ENCODE measurements around the gene FAM3D.
A peak's percentile ranks its signal among the peaks of the same experiment; 100 is the strongest.
"Not testable (repeated sequence)": the region's sequence is repeated elsewhere in the genome, so short reads cannot be mapped to it uniquely, and the experiment has no call there.

FAM3D gene

DNA sequence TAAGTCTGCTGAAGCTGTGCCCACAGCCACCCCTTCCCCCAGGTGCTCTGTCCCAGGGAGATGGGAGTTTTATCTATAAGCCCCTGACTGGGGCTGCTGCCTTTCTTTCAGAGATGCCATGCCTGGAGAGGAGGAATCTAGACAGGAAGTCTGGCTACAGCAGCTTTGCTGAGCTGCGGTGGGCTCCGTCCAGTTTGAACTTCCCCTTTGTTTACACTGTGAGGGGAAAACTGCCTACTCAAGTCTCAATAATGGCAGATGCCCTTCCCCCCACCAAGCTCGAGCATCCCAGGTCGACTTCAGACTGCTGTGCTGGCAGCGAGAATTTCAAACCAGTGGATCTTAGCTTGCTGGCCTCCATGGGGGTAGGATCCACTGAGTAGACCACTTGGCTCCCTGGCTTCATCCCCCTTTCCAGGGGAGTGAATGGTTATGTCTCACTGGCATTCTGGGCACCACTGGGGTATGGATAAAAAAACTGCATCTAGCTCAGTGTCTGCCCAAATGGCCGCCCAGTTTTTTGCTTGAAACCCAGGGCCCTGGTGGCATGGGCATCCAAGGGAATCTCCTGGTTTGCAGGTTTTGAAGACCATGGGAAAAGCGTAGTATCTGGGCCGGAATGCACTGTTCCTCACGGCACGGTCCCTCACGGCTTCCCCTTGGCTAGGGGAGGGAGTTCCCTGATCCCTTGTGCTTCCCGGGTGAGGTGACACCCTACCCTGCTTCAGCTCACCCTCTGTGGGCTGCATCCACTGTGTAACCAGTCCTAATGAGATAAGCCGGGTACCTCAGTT, 11.8 kb upstream of the FAM3D start:
- H3K27me3 ChIP-seq (replicated peaks in 2 of 5; ENCODE audit: control insufficient read depth in 4 of 5, insufficient read depth in 5 of 5, low read length in 4 of 5); H3K27ac ChIP-seq (ENCODE audit: insufficient read depth in 1 of 2, low read depth in 1 of 2, low read length in 2 of 2, poor library complexity in 1 of 2, severe bottlenecking in 2 of 2); POLR2A ChIA-PET; H3K36me3 ChIP-seq (ENCODE audit: control insufficient read depth in 4 of 4, insufficient read depth in 4 of 4, low read length in 3 of 4); H3K4me3 ChIP-seq (ENCODE audit: control insufficient read depth in 1 of 7, extremely low read depth in 1 of 7, insufficient read depth in 4 of 7, low read depth in 2 of 7, low read length in 6 of 7); H3K9me3 ChIP-seq (ENCODE audit: control extremely low read depth in 1 of 5, control insufficient read depth in 4 of 5, insufficient read depth in 2 of 5, low read depth in 1 of 5, low read length in 4 of 5): not testable (repeated sequence)
- CTCF ChIA-PET = interaction anchor here (1.2 to 3.4 kb wide), 3 partner anchors 15 to 36 kb away, joined by 4 to 11 read pairs (median 4); no protein-coding TSS in a partner anchor
- 64% methylated on average over 13 of the region's 13 CpGs for WGBS (ENCODE audit: insufficient coverage)
- H3K4me1 ChIP-seq (ENCODE audit: control extremely low read depth in 1 of 4, control insufficient read depth in 4 of 4, insufficient read depth in 4 of 4, low read length in 3 of 4) = peaks cover 4 to 22% (median 14%) of the 10 kb centered on the region in 4 experiments
- peak; percentile 62 to 93 (median 92) for DNase-seq

DNA sequence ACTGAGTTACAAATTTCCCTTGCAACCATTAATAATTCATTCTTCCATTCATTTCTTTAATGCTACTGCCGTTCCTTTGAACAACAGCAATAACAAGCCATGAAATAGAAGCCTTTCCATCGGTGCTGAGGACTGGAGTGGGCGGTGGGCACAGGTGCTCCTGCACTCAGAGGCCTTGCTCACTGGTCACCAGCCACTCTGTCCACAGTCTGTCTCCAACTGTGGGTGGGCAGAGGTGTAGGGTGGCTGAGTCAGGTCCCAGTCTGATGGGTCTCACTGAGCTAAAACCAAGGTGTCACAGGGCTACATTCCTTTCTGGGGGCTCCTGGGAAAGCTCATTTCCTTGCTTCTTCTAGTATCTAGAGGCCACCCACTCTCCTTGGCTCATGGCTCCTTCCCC, 6.3 kb upstream of the FAM3D start:
- no peaks in the 10 kb centered on the region for H3K9me3 ChIP-seq (ENCODE audit: control extremely low read depth in 1 of 5, control insufficient read depth in 4 of 5, insufficient read depth in 2 of 5, low read depth in 1 of 5, low read length in 4 of 5)
- H3K4me1 ChIP-seq (ENCODE audit: control extremely low read depth in 1 of 4, control insufficient read depth in 4 of 4, insufficient read depth in 4 of 4, low read length in 3 of 4) = peaks cover 4 to 9% (median 6%) of the 10 kb centered on the region in 4 experiments
- ChIA-PET CTCF (interaction anchor here (1.0 kb wide), 1 partner anchor 14 kb away, joined by 4 read pairs; no protein-coding TSS in a partner anchor), POLR2A (no interaction called here)
- H3K27me3 ChIP-seq (replicated peaks in 2 of 5; ENCODE audit: control insufficient read depth in 4 of 5, insufficient read depth in 5 of 5, low read length in 4 of 5) = no peaks in the 10 kb centered on the region
- H3K36me3 ChIP-seq (ENCODE audit: control insufficient read depth in 4 of 4, insufficient read depth in 4 of 4, low read length in 3 of 4) = no peaks in the 10 kb centered on the region
- WGBS (ENCODE audit: insufficient coverage) = 100% methylated on average over 1 of the region's 3 CpGs
- H3K27ac ChIP-seq (ENCODE audit: insufficient read depth in 1 of 2, low read depth in 1 of 2, low read length in 2 of 2, poor library complexity in 1 of 2, severe bottlenecking in 2 of 2) = no peak overlapping the region
- no peak overlapping the region for H3K4me3 ChIP-seq (ENCODE audit: control insufficient read depth in 1 of 7, extremely low read depth in 1 of 7, insufficient read depth in 4 of 7, low read depth in 2 of 7, low read length in 6 of 7)
- DNase-seq = no peak

DNA sequence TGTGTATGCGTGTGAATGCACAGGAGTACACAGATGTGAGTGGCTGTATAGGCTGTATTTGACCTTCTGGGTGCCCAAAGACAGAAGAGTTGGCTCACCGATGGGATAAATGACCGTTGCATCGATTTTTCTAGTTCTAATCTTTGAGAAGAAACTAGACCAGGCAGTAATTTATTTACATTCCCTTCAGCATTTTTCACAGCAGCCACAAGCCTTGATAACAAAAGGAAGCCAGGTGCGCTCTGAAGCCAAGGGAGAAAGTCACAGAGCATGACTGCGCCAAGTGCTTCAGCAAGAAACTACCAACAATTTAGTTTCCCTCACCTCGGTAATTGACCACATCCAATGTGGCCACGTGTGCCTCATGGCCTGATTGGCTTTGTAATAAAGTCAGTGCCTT, 5.9 kb upstream of the FAM3D start:
- 100% methylated on average over 5 of the region's 8 CpGs for WGBS (ENCODE audit: insufficient coverage)
- ChIA-PET CTCF (no interaction called here), POLR2A (no interaction called here)
- H3K27ac ChIP-seq (ENCODE audit: insufficient read depth in 1 of 2, low read depth in 1 of 2, low read length in 2 of 2, poor library complexity in 1 of 2, severe bottlenecking in 2 of 2) = no peak overlapping the region
- H3K4me3 ChIP-seq (ENCODE audit: control insufficient read depth in 1 of 7, extremely low read depth in 1 of 7, insufficient read depth in 4 of 7, low read depth in 2 of 7, low read length in 6 of 7) = no peak overlapping the region
- H3K36me3 ChIP-seq (ENCODE audit: control insufficient read depth in 4 of 4, insufficient read depth in 4 of 4, low read length in 3 of 4) = no peaks in the 10 kb centered on the region
- no peaks in the 10 kb centered on the region for H3K27me3 ChIP-seq (replicated peaks in 2 of 5; ENCODE audit: control insufficient read depth in 4 of 5, insufficient read depth in 5 of 5, low read length in 4 of 5)
- DNase-seq = no peak
- peaks cover 2 to 6% (median 4%) of the 10 kb centered on the region in 4 experiments for H3K4me1 ChIP-seq (ENCODE audit: control extremely low read depth in 1 of 4, control insufficient read depth in 4 of 4, insufficient read depth in 4 of 4, low read length in 3 of 4)
- H3K9me3 ChIP-seq (ENCODE audit: control extremely low read depth in 1 of 5, control insufficient read depth in 4 of 5, insufficient read depth in 2 of 5, low read depth in 1 of 5, low read length in 4 of 5) = no peaks in the 10 kb centered on the region

DNA sequence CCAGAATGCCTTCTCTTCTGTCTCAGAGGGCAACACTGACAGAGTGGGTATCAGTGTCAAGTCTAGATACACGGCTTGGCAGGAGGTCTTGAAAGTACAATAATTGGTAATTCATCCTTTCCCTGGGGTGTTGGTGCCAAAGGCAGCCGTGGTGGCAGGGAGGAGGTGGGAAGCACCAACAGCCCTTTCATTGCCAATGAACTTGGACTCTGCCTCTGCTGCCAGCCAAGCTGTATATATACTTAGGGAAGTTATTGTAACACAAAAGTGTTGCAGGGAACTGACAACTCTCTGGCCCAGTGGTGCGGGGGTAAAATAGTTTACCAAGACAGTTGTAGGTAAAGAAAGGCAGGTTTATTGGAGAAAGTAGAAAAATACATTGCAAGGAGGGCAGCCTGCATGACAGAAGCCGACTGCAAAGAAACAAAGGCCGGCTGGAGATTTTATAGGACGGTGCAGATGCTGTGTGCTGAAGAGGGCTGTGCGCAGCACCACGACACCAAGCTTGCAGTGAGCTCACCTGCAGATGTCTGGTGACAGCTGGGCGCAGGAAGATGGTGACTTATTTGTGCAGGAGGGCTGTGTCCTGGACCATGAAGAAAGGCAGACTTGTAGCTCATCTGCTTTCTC, 4.0 kb upstream of the FAM3D start:
- DNase-seq = no peak
- no peaks in the 10 kb centered on the region for H3K36me3 ChIP-seq (ENCODE audit: control insufficient read depth in 4 of 4, insufficient read depth in 4 of 4, low read length in 3 of 4)
- no peak overlapping the region for H3K4me3 ChIP-seq (ENCODE audit: control insufficient read depth in 1 of 7, extremely low read depth in 1 of 7, insufficient read depth in 4 of 7, low read depth in 2 of 7, low read length in 6 of 7)
- no peaks in the 10 kb centered on the region for H3K27me3 ChIP-seq (replicated peaks in 2 of 5; ENCODE audit: control insufficient read depth in 4 of 5, insufficient read depth in 5 of 5, low read length in 4 of 5)
- H3K27ac ChIP-seq (ENCODE audit: insufficient read depth in 1 of 2, low read depth in 1 of 2, low read length in 2 of 2, poor library complexity in 1 of 2, severe bottlenecking in 2 of 2) = no peak overlapping the region
- whole genome bisulfite sequencing (ENCODE audit: insufficient coverage) = 95% methylated on average over 5 of the region's 9 CpGs
- peaks cover 0 to 17% (median 5%) of the 10 kb centered on the region in 4 experiments for H3K4me1 ChIP-seq (ENCODE audit: control extremely low read depth in 1 of 4, control insufficient read depth in 4 of 4, insufficient read depth in 4 of 4, low read length in 3 of 4)
- H3K9me3 ChIP-seq (ENCODE audit: control extremely low read depth in 1 of 5, control insufficient read depth in 4 of 5, insufficient read depth in 2 of 5, low read depth in 1 of 5, low read length in 4 of 5) = no peaks in the 10 kb centered on the region
- ChIA-PET POLR2A (interaction anchor here (0.6 kb wide), 1 partner anchor 29 kb away, joined by 3 read pairs; no protein-coding TSS in a partner anchor), CTCF (interaction anchor here (0.9 kb wide), 1 partner anchor 10 kb away, joined by 3 read pairs; no protein-coding TSS in a partner anchor)

DNA sequence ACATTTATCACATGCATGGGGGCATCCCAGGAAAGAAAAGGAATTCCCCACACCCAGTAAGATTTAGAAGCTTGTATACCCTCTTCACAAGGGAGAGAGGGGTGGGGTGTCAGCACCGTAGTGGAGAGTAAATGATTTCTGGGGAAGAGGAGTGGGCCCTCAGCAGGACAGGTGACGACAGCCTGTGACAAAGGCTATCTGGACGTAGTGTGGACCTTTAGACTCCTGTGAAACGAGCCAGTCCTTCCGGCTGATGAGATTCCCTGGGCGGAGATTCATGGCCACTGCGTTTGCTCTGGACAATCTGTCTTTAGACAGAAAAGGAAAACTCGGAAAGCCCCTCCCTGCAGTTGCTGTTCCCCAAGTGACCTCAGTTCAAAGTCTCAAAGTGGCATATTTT, 1.7 kb upstream of the FAM3D start:
- DNase-seq = no peak
- 97% methylated on average over 8 of the region's 8 CpGs for WGBS (ENCODE audit: insufficient coverage)
- Histone ChIP-seq H3K4me3 (ENCODE audit: control insufficient read depth in 1 of 7, extremely low read depth in 1 of 7, insufficient read depth in 4 of 7, low read depth in 2 of 7, low read length in 6 of 7) (no peak overlapping the region), H3K36me3 (ENCODE audit: control insufficient read depth in 4 of 4, insufficient read depth in 4 of 4, low read length in 3 of 4) (no peaks in the 10 kb centered on the region), H3K27ac (ENCODE audit: insufficient read depth in 1 of 2, low read depth in 1 of 2, low read length in 2 of 2, poor library complexity in 1 of 2, severe bottlenecking in 2 of 2) (no peak overlapping the region), H3K9me3 (ENCODE audit: control extremely low read depth in 1 of 5, control insufficient read depth in 4 of 5, insufficient read depth in 2 of 5, low read depth in 1 of 5, low read length in 4 of 5) (no peaks in the 10 kb centered on the region), H3K27me3 (replicated peaks in 2 of 5; ENCODE audit: control insufficient read depth in 4 of 5, insufficient read depth in 5 of 5, low read length in 4 of 5) (no peaks in the 10 kb centered on the region), H3K4me1 (ENCODE audit: control extremely low read depth in 1 of 4, control insufficient read depth in 4 of 4, insufficient read depth in 4 of 4, low read length in 3 of 4) (peaks cover 0 to 17% (median 5%) of the 10 kb centered on the region in 4 experiments)
- ChIA-PET CTCF (interaction anchor here (0.6 kb wide), 1 partner anchor 98 kb away, joined by 3 read pairs; no protein-coding TSS in a partner anchor), POLR2A (no interaction called here)

DNA sequence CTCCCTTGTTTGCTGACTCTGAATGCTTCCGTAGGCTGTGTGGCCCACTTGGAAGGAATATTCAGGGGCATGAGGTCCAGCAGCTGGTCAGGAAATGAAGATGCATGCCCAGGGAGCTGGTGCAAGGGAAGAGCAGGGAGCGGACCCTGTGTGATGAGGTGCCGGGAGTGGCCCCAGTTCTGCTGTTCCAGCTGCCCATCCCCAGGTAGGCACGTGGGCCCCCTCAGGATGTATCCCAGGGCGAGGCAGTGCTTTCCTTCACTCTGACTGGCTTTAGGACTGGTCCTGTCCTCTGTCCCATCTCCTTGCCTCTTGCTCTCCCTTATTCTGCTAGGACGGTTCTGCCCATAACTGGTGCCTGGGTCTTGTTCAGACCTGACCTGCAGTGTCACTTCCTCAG, 1.1 kb upstream of the FAM3D start:
- H3K27ac ChIP-seq (ENCODE audit: insufficient read depth in 1 of 2, low read depth in 1 of 2, low read length in 2 of 2, poor library complexity in 1 of 2, severe bottlenecking in 2 of 2) = no peak overlapping the region

DNA sequence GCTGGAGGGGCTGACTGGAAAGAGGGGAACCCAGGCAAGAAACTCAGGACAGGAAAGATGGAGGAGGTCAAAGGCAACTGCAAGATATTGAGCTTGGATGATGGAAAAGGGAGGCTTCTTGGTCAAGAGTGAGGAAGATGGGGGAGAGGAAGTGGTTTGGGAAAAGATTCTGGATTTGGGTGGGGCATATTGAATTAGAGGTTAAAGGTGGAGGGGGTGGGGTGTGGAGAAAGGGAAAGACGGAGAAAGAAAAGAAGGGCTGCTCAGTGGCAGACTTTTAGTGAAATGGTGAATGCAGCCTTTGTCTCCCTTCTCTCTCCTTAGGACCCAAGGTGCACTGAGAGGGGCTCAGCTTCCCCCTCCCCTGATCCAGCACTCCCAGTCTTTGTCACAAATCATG, 655 bp upstream of the FAM3D start:
- WGBS (ENCODE audit: insufficient coverage) = 100% methylated on average over 1 of the region's 1 CpG
- POLR2A ChIA-PET = interaction anchor here (0.6 kb wide), 1 partner anchor 207 kb away, joined by 3 read pairs; no protein-coding TSS in a partner anchor

More for the DNA sequence above, 1.1 kb upstream of the FAM3D start:
- Histone ChIP-seq H3K4me3 (ENCODE audit: control insufficient read depth in 1 of 7, extremely low read depth in 1 of 7, insufficient read depth in 4 of 7, low read depth in 2 of 7, low read length in 6 of 7) (no peak overlapping the region), H3K36me3 (ENCODE audit: control insufficient read depth in 4 of 4, insufficient read depth in 4 of 4, low read length in 3 of 4) (no peaks in the 10 kb centered on the region), H3K27me3 (replicated peaks in 2 of 5; ENCODE audit: control insufficient read depth in 4 of 5, insufficient read depth in 5 of 5, low read length in 4 of 5) (no peaks in the 10 kb centered on the region), H3K4me1 (ENCODE audit: control extremely low read depth in 1 of 4, control insufficient read depth in 4 of 4, insufficient read depth in 4 of 4, low read length in 3 of 4) (peaks cover 0 to 17% (median 5%) of the 10 kb centered on the region in 4 experiments), H3K9me3 (ENCODE audit: control extremely low read depth in 1 of 5, control insufficient read depth in 4 of 5, insufficient read depth in 2 of 5, low read depth in 1 of 5, low read length in 4 of 5) (no peaks in the 10 kb centered on the region)
- DNase-seq = no peak
- WGBS (ENCODE audit: insufficient coverage) = 85% methylated on average over 6 of the region's 6 CpGs
- CTCF ChIA-PET = no interaction called here
- POLR2A ChIA-PET = no interaction called here

More for the DNA sequence above, 655 bp upstream of the FAM3D start:
- Histone ChIP-seq H3K4me3 (ENCODE audit: control insufficient read depth in 1 of 7, extremely low read depth in 1 of 7, insufficient read depth in 4 of 7, low read depth in 2 of 7, low read length in 6 of 7) (no peak overlapping the region), H3K9me3 (ENCODE audit: control extremely low read depth in 1 of 5, control insufficient read depth in 4 of 5, insufficient read depth in 2 of 5, low read depth in 1 of 5, low read length in 4 of 5) (no peaks in the 10 kb centered on the region), H3K27ac (ENCODE audit: insufficient read depth in 1 of 2, low read depth in 1 of 2, low read length in 2 of 2, poor library complexity in 1 of 2, severe bottlenecking in 2 of 2) (no peak overlapping the region), H3K27me3 (replicated peaks in 2 of 5; ENCODE audit: control insufficient read depth in 4 of 5, insufficient read depth in 5 of 5, low read length in 4 of 5) (no peaks in the 10 kb centered on the region), H3K4me1 (ENCODE audit: control extremely low read depth in 1 of 4, control insufficient read depth in 4 of 4, insufficient read depth in 4 of 4, low read length in 3 of 4) (peaks cover 0 to 17% (median 5%) of the 10 kb centered on the region in 4 experiments), H3K36me3 (ENCODE audit: control insufficient read depth in 4 of 4, insufficient read depth in 4 of 4, low read length in 3 of 4) (no peaks in the 10 kb centered on the region)
- CTCF ChIA-PET = interaction anchor here (1.3 kb wide), 1 partner anchor 26 kb away, joined by 4 read pairs; no protein-coding TSS in a partner anchor
- no peak for DNase-seq
